Esophagus muscularis mucosa (tissue), 4 donors: ENCODE results near the gene CRYBA2.

Experiments used
- CTCF ChIP-seq, 3 experiments: fragments of 200-600 bp in 2 of 3; fragments of 450-650 bp in 1 of 3; sonication (generic) in 2 of 3; IDR thresholded peaks; one replicate each; pipeline ENCODE4 v1.5.1; 2017 to 2019; ENCODE audit warnings: antibody characterized with exemption in 3 of 3, mild to moderate bottlenecking in 2 of 3, moderate library complexity in 1 of 3
- EP300 ChIP-seq: sonication (generic); formaldehyde crosslinking; IDR thresholded peaks from one replicate; pipeline ENCODE4 v1.6.1; 2017; ENCODE audit warnings: antibody characterized with exemption
- POLR2A ChIP-seq: fragments of 450-650 bp; IDR thresholded peaks from one replicate; pipeline ENCODE4 v1.6.1; 2017; ENCODE audit warnings: antibody characterized with exemption, moderate library complexity, mild to moderate bottlenecking, low read depth
- POLR2AphosphoS5 ChIP-seq, 2 donors: sonication (generic); formaldehyde crosslinking; IDR thresholded peaks; one replicate each; pipeline ENCODE4 v1.6.1; 2017; ENCODE audit warnings: antibody characterized with exemption in 2 of 2

GRCh38 chr2:219003979-219004378 is 10.8 kb upstream of the CRYBA2 start:
- TF ChIP-seq CTCF (IDR thresholded peaks at IDR 0.05) = no peak
- no peak for TF ChIP-seq POLR2A
- no peak for TF ChIP-seq POLR2AphosphoS5 (IDR thresholded peaks at IDR 0.05)
- TF ChIP-seq EP300 = no peak
